Bone marrow (tissue), 2 donors: ENCODE measurements around the gene MVB12B.

ENCODE experiments used
- DNase-seq, 2 donors: peaks; one replicate each; lab custom pipeline; 2025; lab: John Stamatoyannopoulos, UW

The MVB12B gene

GRCh38 chr9:126407114-126407870 is 80.7 kb downstream of the MVB12B start:
- no peak for DNase-seq

GRCh38 chr9:126408004-126408403 is 81.4 kb downstream of the MVB12B start:
- DNase-seq, result no peak

GRCh38 chr9:126410229-126410628 is 83.6 kb downstream of the MVB12B start:
- no peak for DNase-seq

- DNase-seq, result peak in 1 of 2 donors; percentile 40
Observed at GRCh38 chr9:126411225-126411947, 84.8 kb downstream of the MVB12B start.

GRCh38 chr9:126411948-126412284 is 85.3 kb downstream of the MVB12B start:
- no peak for DNase-seq

GRCh38 chr9:126412905-126413304 is 86.3 kb downstream of the MVB12B start:
- DNase-seq, result no peak

GRCh38 chr9:126413391-126414068 is 86.9 kb downstream of the MVB12B start:
- peak in 1 of 2 donors; percentile 42 for DNase-seq

GRCh38 chr9:126415741-126416370 is 89.2 kb downstream of the MVB12B start:
- DNase-seq, result no peak

GRCh38 chr9:126417043-126417442 is 90.4 kb downstream of the MVB12B start:
- no peak for DNase-seq

- no peak for DNase-seq
Observed at GRCh38 chr9:126417684-126418083, 91.1 kb downstream of the MVB12B start.

GRCh38 chr9:126418608-126419007 is 92.0 kb downstream of the MVB12B start:
- no peak for DNase-seq

- no peak for DNase-seq
Observed at GRCh38 chr9:126419475-126419874, 92.8 kb downstream of the MVB12B start.

- no peak for DNase-seq
Observed at GRCh38 chr9:126420135-126420534, 93.5 kb downstream of the MVB12B start.

GRCh38 chr9:126420643-126421564 is 94.3 kb downstream of the MVB12B start:
- no peak for DNase-seq

- no peak for DNase-seq
Observed at GRCh38 chr9:126421567-126422428, 95.2 kb downstream of the MVB12B start.

GRCh38 chr9:126423142-126423915 is 96.7 kb downstream of the MVB12B start:
- DNase-seq, result no peak

GRCh38 chr9:126423916-126424185 is 97.2 kb downstream of the MVB12B start:
- DNase-seq, result no peak

- no peak for DNase-seq
Observed at GRCh38 chr9:126424511-126424910, 97.9 kb downstream of the MVB12B start.

GRCh38 chr9:126428534-126429175 is 102.0 kb downstream of the MVB12B start:
- no peak for DNase-seq
